Activated T-cell treated with anti-CD3 and anti-CD28 coated beads for 1 hour (primary cell): ENCODE data around the gene C11orf21.

Experiments
- DNase-seq: peaks from one replicate; pipeline ENCODE4 v3.0.0-alpha.2; 2020; ENCODE audit warnings: low read depth

C11orf21 gene

DNA sequence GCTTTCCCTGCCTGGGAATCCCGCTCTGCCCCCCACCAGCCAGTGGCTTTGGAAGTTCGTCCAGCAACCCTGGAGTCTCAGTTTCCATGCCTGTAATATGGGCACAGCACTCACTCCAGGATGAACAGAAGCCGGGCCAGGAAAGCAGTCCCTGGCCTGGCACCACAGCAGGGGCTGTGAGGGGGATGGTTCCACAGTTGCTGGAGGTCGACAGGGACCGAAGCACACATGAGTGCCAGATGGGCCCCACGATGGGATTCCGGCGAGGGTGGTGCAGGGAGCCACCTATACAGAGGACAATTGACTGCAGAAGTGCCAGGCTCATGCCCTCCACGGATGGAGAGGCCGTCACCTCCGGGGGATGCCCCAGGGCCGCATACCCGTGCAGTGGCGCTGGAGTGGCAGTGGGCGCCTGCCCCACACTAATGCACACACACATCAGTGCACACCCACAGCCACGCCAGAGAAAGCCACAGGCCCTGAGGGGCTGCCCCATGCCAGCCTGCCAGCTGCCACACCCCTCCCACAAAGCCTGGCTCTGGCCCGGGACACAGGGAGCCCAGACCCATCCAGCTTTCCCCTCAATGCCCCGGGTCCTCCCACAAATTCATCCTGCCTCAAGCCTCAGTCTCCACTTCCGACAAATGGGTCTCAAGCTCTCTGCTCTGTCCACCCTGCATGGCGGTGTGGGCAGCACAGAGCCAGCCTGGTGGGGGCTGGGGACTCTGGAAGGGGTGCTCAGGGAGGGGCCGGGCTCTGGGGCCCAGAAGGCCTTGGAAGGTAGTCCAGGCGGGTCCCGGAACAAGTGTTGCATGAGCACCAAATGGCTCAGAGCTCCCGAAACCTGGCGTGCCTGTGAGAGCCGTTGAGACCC, 41.0 kb downstream of the C11orf21 start:
- DNase-seq, result no peak

DNA sequence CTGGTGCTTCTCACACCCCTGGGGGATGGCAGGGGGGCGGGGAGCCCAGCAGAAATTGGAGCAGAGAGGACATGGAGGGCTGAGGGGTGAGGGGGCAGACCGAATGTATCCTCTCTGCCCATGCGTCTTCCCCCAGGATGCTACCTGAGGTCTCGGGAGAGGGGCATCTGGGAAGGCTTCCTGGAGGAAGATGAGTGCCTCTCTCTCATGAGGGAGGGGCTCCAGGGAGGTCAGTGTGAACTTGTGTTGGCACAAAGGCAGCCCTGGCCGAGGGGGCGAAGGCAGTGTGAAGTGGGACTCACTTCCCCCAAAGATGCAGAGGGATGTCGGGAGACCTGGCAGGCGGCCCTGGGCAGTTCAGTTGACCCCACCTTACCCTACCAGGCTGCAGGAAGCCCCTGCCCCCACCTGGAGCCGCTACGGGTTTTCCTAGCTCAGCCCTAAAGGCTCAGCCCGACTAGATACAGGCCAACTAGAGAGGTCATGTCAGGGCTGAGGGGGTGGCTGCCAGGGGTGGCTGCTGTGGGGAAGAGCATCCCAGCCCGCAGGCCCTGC, 41.7 kb downstream of the C11orf21 start:
- DNase-seq, result no peak

DNA sequence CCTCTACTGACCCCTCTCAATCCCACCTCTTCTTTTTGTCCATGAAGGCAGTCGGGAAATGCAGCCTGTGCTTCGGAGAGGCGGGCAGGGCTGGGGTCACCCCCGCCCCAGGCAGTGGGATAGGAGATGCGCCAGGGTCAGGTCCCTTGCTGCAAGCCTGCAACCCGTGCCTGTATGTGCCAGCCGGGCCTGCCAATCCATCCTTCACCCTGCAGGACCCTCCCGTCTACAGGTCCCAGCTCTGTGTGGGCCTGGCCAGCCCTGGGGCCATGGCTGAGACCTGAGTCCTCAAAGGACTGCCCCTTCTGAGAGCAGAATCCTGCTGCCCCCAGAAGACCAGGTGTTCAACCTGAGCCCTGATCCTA, 42.3 kb downstream of the C11orf21 start:
- DNase-seq, result no peak

DNA sequence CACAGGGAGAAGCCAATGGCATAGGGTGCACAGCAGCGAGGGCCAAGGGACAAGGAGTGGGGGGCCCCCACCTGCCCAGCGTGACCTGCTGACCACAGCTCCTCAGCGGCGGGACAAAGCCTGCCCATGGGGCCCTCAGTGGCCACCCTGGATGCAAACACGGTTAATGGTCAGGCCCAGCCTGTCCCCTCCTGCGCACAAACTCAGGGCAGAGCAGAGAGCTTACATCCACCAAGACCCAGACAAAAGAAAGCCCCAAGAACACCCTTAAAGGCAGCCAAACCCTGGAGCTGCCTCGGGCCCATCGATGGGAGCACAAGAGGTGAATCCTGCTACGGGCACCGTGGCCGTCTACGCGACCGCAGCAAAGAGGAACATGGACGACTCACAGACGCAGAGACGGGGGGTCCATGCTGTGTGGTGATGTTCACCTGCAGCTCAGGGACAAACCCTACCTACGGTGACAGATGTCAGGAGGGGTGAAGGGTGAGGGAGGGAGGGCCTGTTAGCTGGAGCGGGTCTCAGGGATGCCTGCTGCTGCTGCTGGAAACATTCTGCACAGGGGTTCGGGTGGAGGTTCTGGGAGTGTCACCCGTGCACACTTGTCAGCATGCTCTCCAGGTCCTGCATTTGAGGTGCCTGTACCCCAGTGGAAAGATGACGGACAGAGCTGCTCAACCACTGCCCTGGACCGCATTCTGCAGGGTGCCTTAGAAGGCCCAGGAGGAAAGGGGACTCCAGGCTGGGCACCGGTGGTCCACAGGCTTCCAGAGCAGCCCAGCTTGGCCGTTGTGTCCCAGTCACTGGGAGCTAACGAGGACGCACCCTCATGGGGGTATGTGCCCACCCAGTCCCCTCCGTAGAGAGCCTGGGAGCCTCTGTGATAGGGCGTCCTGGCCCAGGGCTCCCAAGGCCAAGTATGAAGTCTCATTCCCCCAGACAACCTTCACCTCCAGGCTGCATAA, 42.9 kb downstream of the C11orf21 start:
- DNase-seq, result no peak

DNA sequence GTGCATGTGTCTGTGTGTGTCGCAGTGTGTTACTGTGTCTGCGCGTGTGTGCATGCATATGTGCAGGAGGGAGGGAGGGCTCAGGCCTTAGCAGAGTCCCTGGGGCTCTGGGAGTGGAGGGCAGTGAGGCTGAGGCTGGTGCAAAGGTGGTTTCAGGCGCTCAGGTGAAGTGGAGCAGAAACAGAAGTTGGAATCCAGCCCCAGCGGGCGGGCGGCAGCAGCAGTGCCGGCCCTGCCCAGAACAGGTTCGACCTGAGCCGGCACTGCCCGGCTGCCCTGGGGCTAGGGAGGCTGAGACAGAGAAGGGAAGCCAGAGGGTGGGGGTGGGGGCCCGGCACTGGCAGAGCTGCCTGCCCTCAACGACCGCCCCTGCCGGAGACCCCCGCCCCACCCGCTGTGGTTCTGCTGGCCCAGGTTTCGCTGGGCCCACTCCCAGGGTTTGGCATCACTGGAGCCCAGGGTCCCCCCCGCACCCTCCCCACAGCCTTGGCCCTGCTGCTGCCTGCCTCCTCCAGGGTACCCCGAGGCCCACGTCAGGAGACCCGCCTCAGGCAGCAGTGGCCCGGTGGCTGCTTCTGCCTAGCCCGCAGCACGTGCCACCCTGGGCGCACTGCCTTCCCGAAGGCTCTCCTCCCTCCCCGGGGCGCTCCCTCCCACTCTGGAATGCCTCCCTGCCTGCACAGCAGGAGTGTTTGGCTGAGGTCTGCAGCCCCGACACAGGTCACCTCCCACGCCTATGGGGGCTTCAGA, 44.6 kb downstream of the C11orf21 start:
- no peak for DNase-seq

DNA sequence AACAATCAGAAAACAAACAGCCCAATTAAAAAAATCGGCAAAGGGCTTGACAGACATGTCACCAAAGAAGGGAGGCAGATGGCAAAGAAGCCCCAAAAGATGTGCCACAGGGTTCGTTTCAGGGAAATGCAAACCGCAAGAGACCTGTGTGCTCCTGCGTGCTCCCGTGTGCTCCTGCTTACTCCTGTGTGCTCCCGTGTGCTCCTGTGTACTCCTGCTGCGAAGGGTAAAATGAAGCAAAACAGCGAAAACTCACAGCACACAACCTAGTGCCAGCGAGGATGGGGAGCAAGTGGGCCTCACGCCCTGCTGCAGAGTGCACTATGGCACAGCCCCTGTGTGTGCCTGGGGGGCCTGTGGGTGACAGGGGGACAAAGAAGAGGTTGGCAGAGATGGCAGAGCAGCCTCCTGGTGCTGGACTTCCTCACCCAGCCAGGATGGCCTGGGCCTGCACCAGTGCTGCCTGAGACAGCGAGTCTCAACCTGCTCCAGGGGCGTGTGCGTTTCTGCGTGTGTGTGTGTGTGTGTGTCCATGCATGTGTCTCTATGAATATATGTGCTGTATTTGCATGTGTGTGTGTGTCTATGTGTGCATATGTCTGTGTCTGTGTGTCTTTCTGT, 45.3 kb downstream of the C11orf21 start:
- DNase-seq, result no peak

DNA sequence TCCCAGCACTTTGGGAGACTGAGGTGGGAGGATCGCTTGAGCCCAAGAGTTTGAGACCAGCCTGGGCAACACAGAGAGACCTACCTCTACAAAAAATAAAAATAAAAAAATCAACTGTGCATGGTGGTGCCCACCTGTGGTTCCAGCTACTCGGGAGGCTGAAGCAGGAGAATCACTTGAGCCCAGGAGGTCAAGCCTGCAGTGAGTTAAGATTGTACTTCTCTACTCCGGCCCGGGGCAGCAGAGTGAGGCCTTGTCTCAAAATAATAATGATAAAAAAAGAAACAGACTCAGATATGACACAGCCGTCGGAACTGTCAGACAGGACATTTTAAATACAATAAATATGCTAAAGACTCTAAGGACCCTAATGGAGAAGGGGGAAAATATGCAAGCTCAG, 49.7 kb downstream of the C11orf21 start:
- DNase-seq, result no peak

DNA sequence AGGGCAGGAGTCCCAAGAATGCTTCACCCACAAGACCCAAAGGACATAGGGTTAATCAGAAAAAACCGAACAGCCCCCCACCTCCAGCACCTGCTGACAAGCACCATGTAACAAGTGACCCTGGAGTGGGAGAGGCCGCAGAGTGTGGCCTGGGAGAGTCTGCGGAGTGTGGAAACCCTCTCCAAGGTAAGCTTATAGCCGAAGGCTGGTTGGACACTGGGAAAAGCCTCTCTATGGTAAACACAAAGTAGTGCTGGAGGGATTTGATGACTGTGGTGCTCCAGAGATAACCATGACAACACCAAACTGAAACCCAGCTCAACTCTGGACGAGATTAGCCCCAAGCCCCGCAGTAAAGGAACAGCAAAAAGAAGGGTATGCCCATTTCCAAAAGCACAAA, 50.6 kb downstream of the C11orf21 start:
- DNase-seq, result no peak

DNA sequence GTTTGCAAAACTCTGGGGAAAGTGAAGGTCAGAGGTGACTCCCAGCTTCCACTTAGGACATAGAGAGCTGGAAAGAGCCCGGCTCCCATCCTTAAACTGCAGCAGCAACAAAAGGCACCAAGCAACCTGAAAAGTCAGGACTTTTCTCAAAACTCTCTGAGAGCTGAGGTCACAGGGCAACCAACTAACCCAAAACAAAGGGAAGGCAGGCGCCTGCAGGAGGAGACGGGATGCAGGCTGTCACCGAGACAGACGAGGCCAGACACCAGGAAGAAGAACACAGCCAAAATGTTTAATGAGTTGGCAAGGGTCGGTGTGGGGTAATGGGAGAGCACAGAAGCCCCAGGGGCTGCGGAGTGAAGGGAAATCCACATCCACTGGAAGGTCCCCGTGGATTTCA, 51.2 kb downstream of the C11orf21 start:
- no peak for DNase-seq

DNA sequence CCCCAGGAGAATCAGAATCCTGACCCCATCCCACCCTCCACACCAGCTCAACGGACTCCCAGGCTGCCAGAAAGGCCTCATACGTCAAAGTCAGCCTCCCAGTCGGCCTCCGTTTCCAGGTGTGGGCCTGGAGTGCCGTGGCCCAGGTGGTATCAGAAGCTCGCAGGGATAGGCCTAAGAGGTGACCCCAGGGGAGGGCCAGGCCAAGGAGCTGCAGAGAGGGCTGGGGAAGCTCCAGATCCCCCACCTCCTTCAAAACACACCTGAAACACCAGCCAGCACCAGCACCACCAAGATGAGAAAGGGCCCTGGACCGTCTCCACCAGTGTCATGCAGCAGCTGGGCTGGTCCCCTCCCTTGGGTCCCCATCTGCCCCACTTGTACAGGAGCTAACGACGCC, 51.7 kb downstream of the C11orf21 start:
- DNase-seq, result no peak

DNA sequence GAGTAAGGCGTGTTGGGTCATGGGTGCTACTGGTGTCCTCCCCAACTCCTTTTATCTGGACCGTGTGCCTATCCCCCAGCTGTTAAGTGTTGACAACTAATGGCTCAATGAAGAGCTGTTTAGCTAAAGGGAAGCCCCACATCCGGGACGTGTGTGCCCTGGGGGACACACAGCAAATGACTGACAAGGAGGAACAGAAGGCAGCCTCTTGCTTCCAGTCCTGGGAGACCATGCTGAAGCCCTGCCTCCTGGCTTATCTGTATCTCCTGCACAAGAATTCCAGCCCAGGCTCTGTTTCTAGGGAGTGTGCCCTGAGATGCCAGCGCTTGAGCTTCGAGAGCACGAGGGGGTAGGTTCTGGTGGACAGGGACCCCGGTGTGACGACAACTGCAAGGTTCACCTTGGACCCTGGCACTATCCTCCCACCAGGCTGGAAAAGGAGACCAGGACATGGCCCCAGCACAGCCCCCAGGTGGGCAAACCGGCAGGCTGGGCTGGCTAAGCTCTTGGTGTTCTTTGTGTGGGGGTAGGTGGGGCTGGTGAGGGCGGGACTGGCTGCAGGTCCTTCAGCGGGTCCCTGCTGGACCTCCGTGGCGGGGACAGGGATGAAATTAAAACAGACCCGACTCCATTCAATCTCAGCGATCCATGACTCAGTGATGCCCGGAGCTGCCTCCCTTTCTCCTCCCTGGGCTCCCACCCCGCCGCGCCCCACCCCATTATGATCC, 52.4 kb downstream of the C11orf21 start:
- DNase-seq, result no peak

DNA sequence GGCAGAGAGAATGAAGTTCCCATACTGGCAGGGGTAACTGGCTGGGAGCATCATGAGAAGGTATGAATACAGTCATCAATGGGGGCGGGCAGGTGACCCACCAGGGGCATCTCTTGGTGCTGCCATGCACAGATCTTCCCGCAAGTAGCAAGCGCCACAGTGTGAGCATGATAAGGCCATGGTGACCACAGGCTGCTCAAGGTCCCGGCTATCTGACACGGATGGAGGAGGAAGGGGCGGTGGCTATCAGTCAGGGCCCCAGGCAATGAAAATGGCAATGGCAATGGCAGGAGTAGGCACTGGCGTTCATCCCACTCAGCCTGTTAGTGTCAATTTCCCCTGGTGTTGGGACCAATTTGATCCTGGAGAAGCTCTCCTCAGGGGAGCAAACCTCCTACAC, 53.0 kb downstream of the C11orf21 start:
- DNase-seq, result no peak

DNA sequence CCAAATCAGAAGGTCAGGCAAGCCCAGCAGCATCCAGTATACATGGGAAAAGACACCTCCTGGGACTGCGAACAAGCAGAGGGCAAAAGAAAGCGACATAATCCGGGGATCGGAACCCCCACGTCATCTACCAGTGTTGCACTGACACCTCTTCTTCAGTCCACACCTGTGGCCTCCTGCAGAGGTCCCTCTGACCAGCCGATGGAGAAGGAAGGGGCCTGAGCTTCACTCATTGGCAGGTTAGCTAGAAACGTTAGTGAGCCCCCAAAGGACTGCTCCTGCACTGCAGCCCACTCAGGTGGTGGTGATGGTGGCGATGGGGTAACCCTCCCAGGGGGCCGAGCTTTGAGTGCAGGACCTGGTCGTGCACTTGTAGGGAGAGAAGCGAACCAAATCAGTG, 53.5 kb downstream of the C11orf21 start:
- DNase-seq, result no peak

DNA sequence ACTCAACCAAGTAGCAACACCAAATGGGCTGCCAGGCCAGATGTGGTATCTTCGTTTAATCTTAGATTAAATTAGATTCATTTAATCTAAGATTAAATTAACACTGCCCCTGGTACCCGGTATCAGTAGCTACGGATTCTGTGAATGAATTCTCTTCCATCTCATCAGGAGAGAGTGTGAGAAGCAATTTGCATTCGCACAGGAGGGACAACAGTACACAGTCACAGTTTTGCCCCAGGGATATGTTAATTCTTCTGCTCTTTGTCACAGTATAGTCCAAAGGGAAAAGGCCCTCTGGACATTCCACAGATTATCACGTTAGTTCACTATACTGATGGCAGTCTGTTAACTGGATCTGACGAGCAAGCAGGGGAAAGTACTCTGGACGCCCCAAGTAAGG, 54.2 kb downstream of the C11orf21 start:
- DNase-seq, result no peak
